ENCODE measurements around the gene CYSTM1. TPM values are rescaled to one million over a fixed set of nuclear protein-coding genes. Genes with fewer than 3 reads are reported as not detected.

Gene CYSTM1
- total RNA-seq, 4 donors from 2014 or later = 88.9 to 115 (median 106) TPM

DNA sequence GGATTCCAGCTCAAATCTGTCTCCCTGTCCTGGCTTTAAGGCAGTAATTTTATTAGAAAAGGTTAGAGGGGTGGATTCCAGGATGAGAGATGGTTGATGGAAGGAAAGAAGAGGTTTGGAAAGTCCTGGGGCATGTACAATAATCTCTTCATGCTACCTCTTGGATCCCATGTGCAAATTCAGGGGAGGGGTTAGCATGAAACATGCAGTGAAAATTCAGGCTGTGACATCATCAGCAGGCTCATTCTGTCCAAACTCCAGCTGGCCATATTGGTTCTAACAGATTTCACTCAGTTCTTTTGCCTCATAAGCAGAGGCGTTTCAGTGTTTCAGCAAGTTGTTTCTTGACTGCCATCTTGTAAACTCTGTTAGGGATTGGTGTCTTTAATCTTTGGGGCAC, 55.4 kb downstream of the CYSTM1 start:
- TF ChIP-seq, protein P1, sequence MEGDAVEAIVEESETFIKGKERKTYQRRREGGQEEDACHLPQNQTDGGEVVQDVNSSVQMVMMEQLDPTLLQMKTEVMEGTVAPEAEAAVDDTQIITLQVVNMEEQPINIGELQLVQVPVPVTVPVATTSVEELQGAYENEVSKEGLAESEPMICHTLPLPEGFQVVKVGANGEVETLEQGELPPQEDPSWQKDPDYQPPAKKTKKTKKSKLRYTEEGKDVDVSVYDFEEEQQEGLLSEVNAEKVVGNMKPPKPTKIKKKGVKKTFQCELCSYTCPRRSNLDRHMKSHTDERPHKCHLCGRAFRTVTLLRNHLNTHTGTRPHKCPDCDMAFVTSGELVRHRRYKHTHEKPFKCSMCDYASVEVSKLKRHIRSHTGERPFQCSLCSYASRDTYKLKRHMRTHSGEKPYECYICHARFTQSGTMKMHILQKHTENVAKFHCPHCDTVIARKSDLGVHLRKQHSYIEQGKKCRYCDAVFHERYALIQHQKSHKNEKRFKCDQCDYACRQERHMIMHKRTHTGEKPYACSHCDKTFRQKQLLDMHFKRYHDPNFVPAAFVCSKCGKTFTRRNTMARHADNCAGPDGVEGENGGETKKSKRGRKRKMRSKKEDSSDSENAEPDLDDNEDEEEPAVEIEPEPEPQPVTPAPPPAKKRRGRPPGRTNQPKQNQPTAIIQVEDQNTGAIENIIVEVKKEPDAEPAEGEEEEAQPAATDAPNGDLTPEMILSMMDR (IDR thresholded peaks at IDR 0.05; ENCODE audit: low read depth) = no peak

DNA sequence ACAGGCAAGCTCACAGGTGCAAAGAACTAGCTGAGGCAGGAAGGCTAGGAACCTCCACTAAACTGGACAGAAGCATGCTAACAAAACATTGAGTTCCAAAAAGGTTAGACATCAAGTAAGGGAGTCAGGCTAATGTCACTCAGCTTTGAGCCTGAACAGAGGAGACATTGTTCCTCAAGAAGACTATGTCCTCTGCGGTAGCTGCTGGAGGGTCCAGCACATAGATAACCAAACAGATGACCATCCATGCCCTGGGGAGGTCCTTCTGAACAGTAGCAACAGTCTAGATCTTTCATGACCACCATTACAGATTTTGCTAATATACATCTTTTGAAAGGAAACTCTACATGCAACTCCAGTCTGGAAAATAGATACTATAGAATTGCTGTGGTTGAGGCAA, 57.7 kb downstream of the CYSTM1 start:
- TF ChIP-seq, protein P1 (IDR thresholded peaks at IDR 0.05; ENCODE audit: low read depth) = no peak

DNA sequence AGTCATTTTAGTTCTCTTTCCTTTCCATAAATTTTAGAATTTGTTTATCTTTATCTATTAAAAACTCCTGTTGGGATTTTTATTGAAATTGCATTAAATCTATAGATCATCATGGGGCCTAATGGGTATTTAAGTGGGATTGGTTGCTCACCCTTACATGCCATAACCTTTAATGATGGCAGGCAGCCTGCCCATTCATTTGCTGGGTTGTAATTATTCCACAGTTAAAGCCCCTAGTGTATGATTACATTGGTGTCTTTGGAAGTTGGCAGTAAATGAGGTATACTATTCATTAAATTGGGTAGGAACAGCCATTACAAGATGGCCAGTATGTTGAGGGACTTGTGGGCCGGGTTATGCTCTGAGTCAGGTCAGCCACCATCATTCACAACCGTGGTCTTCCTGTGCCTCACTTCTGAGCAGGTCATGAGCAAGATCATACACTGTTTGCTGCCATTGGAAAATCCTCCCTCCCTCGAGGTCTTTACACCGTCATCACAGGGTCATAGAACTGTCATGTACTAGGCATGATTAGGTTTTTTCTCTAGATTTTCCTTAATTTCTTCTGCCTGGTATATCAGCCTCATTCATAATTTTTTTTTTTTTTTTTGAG, 59.5 kb downstream of the CYSTM1 start:
- TF ChIP-seq, protein P1 (IDR thresholded peaks at IDR 0.05; ENCODE audit: low read depth) = no peak

DNA sequence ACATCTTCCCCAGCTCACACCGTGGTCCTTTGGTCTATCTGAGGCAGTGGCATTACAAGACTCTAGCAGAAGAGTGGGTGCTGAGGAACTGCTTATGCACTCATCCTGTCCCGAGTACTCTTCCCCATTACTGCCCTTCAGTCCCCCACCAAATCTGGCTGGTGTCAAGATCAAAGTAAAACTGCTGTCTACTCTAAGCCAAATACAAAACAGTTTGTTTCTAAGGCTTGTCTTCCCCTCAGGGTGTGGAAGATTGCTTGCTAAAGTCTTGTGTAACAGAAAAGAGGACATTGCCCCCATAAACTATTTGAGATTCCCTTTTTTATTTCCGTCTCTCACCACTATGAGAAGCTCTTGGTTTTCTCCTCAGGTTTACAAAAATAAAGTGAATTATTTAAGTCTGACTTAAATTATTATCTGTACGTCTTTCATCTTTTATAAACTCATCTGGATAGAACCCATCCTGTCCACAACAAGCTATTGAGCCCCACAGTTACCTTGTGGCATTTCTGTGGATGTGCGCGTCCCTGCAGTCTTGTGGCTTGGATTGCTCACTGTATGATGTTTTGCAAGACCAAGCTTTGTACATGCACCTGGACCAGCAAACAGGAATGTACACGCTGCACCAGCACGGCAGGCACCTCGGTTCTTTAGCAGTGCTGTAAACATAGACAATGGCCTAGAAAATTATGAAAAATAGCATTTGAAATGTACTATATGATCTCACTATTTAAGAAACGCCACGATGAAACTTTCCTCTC, 61.0 kb downstream of the CYSTM1 start:
- TF ChIP-seq, protein P1 (IDR thresholded peaks at IDR 0.05; ENCODE audit: low read depth) = no peak

DNA sequence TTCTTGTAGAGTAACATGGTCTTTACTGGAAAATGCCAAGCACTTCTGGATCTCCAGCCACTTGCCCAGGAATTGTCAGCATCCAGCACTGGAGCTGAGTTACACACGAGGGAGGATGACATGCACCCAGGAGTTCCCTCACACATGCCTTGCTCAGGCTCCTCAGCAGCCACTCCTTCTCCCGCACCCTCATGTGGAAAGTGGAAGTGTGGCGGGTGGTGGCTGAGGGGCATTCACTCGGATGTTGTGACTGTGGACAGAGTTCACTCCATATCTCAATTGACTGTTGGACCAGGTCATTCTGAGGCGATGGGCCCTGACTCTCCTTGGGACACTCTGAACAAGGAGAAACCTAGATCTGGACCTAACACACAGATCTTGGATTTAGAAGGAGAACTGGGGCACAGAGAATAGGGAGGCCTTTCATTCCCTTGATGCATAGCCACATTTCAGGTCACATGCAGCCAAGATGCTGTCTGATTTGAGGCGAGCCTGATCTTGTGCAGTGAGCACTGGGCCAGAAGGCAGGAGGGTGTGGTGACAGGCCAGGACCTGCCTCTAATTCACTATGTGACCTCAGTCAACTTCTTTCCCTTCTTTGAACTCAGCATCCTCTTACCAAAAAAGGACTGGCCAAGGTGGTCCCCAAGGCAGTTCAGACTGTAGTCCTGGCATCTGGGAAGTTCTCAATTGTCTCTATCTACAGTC, 62.1 kb downstream of the CYSTM1 start:
- TF ChIP-seq, protein P1 (IDR thresholded peaks at IDR 0.05; ENCODE audit: low read depth) = no peak

DNA sequence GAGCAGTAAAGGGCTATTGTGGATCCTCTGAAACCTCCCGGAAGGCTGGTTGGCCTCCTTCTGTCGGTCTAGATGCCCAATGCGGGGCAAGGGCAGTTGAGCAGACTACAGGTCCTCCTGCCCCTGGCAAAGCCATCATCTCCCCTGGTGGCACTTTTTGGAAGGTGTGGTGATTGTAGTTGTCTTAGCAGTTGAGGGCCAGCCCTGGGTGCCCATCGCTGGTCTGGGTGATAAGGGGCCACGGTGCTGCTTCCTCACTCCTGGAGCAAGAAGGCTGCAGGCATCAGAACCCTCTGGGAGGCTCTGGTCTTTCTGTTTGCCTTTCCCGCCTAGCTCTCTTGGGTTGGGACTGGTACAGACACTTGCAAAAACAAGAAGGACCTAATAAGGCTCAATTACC, 63.8 kb downstream of the CYSTM1 start:
- TF ChIP-seq, protein P1 (IDR thresholded peaks at IDR 0.05; ENCODE audit: low read depth) = no peak

DNA sequence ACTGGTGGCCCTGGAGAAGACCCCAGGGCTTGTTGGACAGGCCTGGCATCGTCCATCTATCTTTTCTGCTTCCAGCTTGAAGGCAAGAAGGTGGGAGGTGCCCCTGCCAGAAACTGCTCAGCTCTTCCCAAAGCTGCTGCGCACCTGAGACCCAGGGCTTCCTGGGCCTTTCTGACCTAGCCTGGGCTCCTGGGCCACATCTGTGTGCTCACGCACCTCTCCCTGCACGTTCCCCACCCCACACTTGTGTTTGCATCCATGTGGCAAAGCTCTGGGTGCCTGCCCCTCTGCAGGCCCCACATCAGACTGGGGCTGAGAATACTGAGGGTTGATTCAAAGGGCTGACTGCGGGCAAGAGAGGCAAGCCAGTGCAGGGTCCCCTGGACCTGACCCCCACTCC, 64.5 kb downstream of the CYSTM1 start:
- TF ChIP-seq, protein P1 (IDR thresholded peaks at IDR 0.05; ENCODE audit: low read depth) = no peak
